NCI-H1694 (cell line): ENCODE measurements around the gene SCAMP5.

Experiments used
- DNase-seq: peaks from one replicate; lab custom pipeline; 2025; lab: John Stamatoyannopoulos, UW

SCAMP5 gene

DNA sequence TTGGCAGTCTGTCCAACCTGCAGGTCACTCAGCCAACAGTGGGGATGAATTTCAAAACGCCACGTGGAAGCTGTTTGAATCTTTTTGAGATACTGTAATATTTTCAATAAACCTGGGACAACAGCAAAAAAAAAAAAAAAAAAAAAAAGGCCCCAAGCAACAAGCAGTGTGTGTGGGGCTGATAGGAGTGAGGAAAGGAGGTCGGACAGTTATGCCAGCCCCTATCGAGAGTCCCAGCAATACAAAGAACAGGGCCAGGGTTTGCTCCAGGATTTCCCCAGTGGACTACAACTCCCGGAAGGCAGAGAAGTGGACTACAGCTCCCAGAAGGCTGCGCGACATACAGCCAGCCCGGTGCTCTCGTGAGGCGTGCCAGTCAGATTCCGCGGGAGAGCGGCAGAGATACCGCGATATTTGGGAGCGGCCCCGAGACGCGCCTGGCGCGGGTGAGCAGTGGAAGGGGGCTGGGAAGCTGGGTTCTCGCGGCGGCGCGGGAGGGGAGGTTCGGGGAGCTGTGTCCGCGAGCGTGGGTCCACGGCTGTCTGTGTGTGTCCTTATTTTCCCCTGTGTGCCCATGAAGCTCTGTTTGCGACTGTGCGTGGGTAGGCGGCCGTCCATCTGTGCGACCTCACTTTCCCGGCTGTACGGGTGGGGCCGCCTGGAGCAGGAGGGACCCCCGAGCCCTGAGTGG, 28.0 kb downstream of the SCAMP5 start, which contains the start of gene PPCDC:
Gene PPCDC (plus strand): TSS at position 410 of the 691 bp plus-strand sequence. CDS start 4,729 bp downstream, outside the sequence.
- DNase-seq: peak; percentile 90

DNA sequence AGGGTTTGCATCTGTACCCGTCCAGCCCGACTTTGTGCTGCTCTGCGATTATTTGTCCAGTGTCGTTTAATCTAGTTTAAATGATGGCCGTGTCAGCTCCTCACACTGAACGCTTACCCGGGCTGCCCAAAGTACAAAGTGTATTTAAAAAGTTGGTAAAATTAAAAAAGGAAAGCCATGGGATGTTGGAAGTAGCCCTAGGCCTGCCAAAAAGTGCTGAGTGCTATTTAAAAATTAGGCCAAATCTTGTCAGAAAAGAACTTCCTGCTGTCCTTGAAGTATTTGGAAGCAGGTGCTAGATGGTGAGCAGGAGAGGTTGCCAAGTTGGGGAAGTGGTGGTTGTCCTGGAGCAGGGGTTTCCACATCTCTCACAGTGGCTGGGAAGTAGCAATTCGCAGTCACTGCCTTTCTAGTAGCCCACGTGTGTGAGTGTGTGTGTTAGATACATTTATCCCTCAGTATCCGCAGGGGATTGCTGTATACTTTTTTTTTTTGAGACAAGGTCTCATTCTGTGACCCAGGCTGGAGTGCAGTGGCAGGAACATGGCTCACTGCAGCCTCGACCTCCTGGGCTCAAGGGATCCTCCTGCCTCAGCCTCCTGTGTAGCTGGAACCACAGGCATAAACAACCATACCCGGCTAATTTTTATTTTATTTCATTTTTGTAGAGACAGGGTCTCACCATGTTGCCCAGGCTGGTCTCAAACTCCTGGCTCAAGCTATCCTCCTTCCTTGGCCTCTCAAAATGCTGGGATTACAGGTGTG, 28.7 kb downstream of the SCAMP5 start:
- DNase-seq: no peak

DNA sequence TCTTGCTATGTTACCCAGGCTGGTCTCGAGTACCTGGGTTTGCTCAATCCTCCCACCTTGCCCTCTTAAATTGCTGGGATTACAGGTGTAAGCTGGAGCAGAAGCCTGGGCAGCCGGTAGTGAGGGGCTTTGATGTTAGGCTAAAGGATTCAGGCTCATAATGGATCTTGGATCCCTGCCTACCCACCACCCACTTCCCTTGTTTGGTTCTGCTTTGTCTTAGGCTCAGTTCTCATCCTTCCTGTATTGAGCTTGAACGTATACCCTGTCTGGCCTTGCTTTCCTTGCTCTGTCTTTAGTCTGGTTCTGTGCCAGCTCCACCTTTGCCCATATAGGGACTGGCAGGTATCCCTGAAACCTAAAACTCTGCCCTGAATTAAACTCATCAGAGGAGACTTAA, 29.7 kb downstream of the SCAMP5 start:
- DNase-seq: no peak

DNA sequence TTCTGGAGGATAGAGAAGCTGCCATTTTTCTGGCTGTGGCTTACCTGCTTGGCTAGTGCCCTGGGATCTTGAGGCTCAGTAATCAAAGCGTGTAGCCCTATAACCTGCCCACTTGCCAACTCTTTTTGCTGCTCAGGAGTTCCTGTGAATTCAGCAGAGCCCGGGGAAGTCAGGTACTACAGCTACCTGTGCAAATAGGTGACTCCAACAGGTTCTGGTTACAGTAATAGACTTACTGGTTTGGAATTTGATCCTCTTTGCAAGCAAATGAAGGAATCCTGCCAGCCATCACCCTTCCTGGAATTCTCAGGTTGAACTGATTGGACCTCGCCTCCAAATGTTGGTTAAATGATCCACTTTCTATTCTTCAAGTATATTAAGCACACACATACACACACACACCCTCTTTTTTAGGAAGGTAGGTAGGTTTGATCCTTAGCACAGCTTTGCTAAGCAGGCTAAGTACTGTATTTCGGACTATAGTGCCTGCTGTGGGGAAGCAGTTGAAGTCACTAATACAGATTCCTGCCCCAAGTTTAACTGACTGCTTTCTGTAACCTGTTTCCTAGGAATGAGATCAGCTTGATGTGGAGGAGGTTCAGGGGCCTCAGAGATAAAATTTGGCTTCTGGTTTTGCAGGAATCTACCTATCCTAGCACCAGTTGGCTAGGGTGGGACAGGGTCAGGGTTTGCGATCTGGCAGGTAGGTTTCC, 30.3 kb downstream of the SCAMP5 start:
- no peak for DNase-seq

DNA sequence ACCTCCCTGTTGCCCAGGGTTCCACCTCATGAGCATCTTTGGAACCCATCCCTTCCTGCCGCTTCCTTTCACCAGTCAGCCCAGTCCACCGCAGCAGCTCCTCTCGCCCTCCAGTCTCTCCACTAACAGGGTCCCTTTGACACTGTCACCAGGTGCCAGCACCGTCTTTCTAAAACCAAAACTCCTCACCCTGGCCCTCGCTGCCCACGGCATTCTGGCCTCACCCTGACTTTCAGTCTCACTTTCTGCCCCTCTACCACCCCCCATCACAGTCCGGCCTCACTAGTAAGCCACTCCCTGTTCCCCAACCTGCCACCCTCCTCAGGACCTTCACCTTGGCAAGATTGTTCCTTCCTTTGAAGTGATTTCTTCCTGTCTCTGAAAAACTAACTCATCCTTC, 32.2 kb downstream of the SCAMP5 start:
- no peak for DNase-seq

DNA sequence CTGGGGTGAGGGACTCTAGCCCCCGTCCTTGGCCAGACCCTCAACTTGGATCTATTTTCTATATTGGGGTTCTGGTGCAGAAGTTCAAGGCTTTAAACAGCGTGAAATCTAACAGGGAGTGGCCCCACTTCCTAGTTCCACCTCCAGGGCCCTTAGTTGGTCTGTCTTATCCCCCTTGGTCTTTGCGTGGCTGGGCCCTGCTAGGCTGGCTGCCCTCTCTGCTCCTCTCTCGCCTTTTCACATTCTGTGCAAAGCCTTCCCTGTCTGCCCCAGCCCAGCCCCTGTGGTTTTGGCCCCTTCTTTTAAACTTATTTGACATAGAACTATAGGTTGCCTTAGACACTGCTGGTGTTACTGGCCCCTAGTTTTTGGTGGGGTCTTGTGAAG, 33.6 kb downstream of the SCAMP5 start:
- no peak for DNase-seq

DNA sequence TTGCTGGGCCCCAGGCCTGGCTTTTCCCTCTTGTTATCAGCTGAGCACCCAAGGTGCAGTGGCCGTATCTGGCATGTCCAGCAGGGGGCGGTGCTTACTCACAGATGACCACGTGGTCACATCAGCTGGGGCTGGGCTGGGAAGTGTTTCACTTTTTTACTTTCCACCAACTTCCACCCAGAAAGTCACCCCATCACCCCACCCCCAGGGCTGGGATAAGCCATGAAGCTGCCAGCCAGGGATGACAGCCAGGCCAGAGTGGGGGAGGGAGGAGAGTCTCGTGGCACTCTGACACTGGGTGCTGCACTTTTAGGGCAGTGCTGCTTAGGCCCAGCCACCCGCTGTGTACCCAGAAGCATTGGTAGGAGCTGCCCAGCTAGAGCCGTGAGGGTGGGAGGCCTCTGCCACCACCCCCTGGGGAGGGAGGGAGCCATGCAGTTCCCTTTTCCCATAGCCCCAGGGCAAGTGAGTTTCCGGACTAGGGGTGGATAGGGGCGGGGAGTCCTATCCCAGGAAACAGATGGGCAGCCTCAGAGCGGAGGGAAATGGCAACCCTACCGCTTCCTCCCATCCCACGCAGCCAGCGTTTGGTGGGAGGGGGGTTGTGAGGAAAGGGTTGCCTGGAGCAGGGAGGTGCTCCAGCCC, 34.1 kb downstream of the SCAMP5 start:
- peak; percentile 70 for DNase-seq

DNA sequence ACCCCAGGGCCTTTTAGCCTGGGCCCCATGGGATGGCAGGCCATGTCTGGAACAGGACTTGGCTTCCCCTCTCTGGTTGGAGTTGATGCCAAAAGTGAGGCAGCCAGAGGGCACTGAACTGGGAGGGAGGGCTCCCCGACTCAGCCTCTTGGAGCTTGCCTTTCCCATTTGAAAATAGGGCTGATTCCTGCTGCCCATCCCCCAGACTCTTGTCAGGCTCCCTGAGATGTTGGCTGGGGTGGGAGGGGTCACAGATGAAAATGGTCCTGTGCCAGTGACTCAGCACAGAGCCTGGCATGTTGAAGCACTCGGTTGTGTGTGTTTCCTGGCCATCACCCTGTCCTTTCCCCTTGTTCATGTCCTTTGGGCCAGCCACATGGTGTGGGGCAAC, 34.7 kb downstream of the SCAMP5 start:
- DNase-seq: no peak

DNA sequence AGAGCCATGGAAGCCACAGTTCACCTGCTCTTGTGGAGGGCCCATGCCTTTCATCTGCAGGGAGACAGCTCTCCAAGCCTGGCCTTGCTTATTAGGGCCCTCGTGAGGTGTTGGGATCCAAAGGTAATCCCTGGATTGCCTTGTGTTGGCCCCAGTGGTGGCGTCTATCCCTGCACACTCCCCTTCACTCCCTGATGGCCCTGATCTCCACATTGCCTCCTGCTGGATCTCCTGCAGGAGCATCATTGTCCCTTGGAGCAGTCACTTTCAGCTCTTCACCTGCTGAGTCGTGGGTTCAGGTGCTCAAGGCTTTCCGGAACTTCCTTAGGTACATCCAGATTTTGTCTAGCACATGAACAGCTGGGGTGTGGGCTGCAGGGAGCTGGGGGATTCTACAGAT, 35.1 kb downstream of the SCAMP5 start:
- DNase-seq: no peak

DNA sequence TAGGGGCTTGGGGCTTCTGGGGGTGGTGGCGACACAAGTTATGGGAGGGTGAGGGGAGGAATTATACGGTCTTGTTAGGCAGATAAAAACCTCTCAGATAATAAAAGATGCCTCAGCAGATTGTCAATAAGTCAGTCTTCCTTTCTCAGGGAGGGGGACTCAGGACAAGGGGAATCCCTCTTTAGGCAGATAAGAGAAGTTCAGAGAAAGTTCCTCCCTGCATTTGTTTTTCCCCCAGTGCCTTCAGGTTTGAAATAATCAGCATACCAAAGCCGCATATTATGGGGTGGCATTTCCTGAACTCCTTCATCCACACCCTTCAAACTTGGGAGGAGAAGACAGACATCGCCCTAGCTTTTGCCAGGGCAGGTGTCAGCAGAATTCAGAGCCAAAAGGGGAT, 36.5 kb downstream of the SCAMP5 start:
- DNase-seq: no peak

DNA sequence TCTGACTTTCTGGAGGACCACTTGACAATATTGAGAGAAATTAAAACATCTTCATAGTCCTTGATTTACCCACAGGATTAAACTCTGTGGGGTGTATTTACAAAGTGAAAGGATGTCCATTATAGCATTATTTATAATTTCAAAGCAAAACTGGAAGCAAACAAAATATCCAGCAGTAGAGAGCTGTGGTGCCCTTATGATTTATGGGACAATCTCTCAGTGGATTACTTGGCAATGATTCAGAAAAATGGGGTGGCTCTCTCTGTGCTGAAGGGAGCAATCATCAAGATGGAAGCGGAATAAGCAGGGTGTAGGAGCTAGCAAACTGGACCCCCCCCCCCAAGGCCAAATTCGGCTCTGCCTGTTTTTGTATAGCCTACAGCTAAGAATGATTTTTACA, 37.0 kb downstream of the SCAMP5 start:
- no peak for DNase-seq

DNA sequence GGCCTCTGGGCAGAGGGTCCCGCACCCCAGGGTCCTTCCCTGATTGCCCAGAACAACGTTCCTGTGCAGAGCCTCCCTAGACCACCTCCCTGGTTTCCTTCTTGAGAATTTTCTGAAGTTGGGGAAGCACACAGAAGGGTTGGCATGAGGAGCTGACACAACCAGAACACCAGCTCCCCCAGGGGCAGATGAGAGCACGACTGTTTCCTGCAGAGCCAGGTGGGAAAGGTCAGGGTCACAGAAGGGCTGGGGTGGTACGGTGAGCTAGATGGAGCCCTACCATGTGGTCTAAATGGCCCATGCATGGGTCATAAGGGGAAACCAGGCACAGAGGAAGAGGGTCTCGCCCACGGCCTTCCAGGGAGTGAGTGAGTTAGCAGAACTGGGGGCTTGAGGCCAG, 38.4 kb downstream of the SCAMP5 start:
- no peak for DNase-seq

DNA sequence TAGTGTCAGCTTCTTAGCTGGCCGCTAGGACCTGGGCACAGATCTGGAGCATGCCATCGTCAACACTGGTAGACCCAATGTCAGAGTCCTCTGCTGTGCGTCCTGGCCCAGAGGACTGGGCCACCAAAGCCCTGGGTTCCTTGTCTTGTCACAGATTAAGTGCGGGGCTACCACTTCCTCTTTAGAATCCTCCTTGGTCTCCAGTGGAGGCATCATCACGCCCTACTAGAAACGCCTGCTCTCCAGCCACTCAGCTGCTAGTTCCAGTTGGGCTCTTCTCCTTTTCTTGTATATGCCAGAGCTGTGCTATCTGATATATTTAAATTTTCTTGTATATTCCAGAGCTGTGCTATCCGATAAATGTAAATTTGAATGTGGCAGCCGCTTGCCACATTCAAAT, 39.3 kb downstream of the SCAMP5 start:
- DNase-seq: no peak

DNA sequence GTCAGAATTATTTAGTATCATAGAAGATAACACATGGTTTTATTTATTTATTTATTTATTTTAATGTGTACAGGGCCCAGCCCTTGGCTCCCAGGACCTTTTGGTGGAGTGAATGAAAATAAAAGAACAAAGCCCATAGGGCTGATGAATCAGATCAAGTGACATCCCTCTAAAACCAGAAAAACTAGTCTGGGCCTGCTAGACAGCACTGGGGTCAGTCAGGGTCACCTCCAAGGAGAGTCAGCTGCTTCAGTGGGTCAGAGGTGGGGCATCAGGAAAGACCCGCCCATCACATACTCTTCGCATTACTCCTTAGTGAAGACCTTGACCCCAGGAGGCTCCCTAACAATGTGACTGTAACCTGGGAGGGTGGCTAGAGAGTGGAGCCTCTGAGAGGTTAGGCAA, 40.9 kb downstream of the SCAMP5 start:
- no peak for DNase-seq

DNA sequence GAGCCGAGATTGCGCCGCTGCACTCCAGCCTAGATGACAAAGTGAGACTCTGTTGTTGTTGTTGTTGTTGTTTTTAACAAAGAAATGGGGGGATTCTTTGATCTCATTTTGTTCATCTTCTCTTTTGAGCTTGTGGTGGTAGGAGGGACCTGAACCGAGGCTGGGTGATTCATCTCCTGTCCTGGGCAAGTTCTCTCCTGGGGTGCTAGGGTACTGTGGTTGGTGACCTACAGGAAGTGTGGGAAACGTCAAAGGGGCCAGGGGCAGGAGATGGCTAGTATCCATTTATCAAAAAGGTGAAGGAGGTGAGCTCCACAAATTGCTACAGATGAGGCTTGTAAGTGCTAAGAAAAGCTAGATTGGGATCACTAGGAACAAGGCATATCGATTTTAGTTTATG, 42.3 kb downstream of the SCAMP5 start:
- DNase-seq: no peak

DNA sequence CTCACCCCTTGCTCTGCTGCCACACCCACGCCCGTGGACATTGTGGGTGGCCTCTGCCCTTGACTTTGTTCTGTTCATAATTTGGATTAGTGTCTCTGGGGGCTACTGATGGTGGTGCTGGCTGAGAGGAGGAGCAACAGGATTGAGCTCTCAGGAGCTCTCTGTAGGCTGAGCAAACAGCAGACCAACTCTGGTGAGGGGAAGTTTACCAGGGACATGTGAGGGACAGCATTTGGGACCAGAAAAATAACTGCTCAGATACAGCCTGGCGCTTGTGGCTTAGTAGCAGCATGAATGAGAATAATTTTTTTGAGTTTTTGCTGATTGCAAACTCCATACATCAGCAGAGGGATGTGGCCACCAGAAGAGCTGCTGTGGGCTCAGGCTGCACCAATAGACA, 42.9 kb downstream of the SCAMP5 start:
- no peak for DNase-seq

DNA sequence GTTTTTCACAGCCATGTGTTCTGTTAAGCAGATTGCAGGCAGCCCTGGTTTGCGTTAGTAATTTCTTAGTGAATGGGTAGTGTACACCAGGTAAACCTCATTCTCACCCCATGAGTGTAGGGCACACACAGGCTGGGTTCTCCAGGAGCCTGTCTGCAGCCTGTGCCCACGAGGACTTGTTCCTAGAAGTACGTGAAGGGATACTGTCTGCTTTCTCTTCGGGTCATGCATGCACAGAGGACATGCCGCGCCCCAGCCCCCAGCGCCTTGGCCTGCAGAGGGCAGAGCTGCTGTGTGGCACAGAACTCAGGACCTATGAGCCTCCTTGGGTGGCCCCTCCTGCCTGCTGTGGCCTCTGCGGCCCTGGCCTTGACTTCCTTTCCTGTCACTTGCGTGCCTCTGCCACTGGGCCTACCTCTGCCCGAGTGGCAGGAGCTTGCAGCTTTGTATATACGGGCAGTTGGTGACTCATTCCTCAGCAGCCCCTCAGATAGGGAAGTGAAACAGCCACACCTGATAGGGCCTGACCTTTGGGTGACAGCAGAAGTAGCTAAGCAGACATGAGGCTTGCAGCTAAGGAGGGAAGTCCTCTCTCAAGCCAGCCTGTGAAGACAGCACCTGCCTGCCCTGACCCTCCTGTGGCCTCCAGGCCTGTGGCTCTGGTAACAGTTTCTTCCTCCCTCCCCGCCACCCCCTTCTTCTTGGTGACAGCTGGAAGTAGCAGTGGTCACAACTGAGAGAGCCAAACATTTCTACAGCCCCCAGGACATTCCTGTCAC, 47.6 kb downstream of the SCAMP5 start:
- no peak for DNase-seq

DNA sequence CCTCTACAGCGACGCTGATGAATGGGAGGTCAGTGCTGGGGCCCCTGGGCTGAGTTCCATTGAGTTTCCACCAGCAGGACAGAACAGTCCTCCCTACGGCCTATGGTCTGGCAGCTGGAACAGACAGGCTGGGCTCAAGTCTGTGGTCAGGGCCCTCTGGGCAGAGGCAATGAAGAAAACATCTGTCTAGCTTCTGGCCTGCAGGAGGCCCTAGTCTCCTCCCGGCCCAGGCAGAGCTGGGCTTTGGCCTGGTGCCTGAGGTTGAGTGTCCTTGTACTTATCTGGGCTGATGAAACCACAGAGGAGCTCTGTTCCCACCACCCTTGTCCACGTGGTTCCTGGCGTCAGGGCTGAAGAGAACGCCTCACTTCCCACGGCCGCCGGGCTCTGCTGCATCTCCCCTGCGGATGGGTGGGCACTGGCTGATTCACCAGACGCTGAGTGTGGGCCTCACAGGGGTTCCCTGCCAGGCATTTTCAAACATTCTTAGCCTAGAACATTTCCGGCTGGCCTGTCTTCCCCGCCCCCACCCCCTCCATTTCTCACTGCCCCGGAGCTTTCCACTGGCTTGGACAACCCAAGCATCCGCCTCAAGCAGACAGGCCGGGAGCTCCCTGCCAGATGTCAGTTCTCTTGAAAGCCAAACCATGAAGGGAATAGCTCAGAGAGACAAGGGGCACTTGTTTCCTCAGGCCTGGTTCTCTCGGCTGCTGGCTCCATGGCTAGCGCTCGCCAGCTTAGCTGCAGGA, 48.3 kb downstream of the SCAMP5 start:
- DNase-seq: no peak

DNA sequence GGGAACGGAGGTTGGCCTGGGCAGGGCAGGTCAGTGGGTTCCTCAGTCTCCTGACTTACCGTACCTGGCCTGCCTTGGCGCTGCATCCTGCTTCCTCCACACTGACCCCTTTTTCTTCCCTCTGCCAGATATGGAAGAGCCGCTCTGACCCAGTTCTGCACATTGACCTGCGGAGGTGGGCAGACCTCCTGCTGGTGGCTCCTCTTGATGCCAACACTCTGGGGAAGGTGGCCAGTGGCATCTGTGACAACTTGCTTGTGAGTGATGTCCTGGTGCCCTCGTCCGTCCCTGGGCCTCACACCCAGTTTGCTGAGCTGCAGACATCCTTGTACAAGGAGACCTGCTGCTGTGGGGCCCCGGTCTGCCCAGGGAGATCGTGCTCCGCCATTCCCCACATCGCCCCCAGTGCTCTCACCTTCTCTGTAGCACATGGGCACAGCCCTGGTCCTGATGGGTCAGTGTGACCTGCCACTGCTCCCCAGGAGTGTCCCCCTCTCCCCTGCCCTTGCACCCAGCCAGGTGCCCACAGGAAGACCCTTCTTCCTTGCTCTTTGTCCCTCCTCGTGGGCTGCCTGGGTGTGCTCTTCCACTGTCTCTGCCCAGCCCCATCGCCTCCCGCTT, 49.0 kb downstream of the SCAMP5 start:
- no peak for DNase-seq

DNA sequence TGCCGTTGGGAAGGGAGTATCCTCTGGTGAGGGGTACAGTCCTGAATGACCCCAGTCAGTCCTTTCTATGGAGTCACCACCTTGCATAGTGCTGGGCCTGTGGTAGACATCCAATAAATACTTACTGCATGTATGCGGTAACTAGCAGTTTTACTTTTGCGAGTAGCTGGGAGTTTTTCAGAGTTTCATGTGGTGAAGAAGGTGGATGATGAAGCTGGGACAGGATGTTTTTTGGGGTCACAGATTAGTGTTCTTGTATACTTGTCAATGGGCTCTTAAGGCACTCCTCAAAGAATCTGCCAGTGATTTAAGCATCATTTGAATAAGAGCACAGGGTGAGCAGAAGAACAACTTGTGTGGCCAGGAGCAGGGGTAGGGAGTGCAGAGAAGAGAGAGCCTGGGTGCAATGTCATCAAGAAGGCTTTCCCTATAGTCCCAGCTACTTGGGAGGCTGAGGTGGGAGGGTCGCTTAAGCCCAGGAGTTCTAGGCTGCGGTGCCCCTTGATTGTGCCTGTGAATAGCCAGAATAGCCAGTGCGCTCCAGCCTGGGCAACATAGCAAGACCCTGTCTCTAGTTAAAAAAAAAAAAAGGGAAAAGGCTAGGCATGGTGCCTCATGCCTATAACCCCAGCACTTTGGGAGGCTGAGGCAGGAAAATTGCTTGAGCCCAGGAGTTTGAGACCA, 50.1 kb downstream of the SCAMP5 start:
- no peak for DNase-seq
